ENCODE results near the gene ERN2.
"Not testable (repeated sequence)": the region's sequence is repeated elsewhere in the genome, so short reads cannot be mapped to it uniquely, and the experiment has no call there.

Gene ERN2

DNA sequence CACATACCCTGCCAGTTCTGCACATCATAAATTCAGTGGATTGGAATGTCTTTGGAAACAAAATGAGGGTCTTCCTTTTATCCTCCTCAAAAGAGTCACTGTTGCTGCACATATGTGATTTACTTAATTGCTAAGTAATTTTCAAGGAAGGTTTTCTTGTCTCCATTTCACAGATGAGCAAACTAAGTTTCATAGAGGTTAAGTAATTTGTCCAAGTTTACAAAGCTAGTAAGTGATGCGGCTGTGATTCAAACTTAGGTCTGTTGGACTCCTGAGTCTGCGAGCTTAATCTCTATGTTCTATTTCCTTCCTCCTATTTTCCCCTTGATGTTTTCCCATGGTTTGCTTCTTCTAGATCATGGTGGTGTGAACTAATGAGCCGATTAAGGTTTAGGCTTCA lies 13.7 kb upstream of the ERN2 start:
- Histone ChIP-seq H2BK5ac (ENCODE audit: low read depth, low read length, poor library complexity) (no peak overlapping the region), H3K79me2 (ENCODE audit: control insufficient read depth, insufficient read depth, low read length, poor library complexity) (no peaks in the 10 kb centered on the region), H3K4me3 (ENCODE audit: low read depth, low read length) (no peak overlapping the region), H3K14ac (ENCODE audit: low read length) (no peak overlapping the region), H3K23ac (ENCODE audit: low read length) (no peak overlapping the region), H2AFZ (ENCODE audit: insufficient read depth, low read length, poor library complexity) (no peak overlapping the region), H4K8ac (ENCODE audit: low read depth, low read length) (no peak overlapping the region), H3K36me3 (ENCODE audit: control insufficient read depth in 1 of 2, insufficient read depth in 2 of 2, low read length in 2 of 2) (no peaks in the 10 kb centered on the region), H3K18ac (ENCODE audit: low read length) (no peak overlapping the region), H3K4me1 (ENCODE audit: control insufficient read depth in 1 of 2, insufficient read depth in 2 of 2, low read length in 2 of 2) (no peaks in the 10 kb centered on the region), H3K4ac (ENCODE audit: low read depth, low read length) (no peak overlapping the region), H2BK120ac (ENCODE audit: insufficient read depth, low read length, poor library complexity) (no peak overlapping the region), H3K9me3 (ENCODE audit: insufficient read depth, low read depth, low read length) (no peaks in the 10 kb centered on the region), H3K27ac (ENCODE audit: low read depth, low read length) (no peak overlapping the region), H3K9ac (ENCODE audit: low read length) (no peak overlapping the region), H2AK5ac (ENCODE audit: low read length) (no peak overlapping the region), H4K12ac (ENCODE audit: low read depth, low read length) (no peak overlapping the region), H3K79me1 (ENCODE audit: low read length) (no peaks in the 10 kb centered on the region), H3K4me2 (ENCODE audit: low read length) (no peak overlapping the region), H2BK12ac (ENCODE audit: low read length) (no peak overlapping the region), H3K27me3 (ENCODE audit: insufficient read depth, low read length) (no peaks in the 10 kb centered on the region), H4K91ac (ENCODE audit: low read depth, low read length) (no peak overlapping the region)
- DNase-seq, result no peak
- no CpG with 5 or more reads among the region's 3 CpGs for WGBS (ENCODE audit: extremely low coverage, insufficient coverage, insufficient read length)

DNA sequence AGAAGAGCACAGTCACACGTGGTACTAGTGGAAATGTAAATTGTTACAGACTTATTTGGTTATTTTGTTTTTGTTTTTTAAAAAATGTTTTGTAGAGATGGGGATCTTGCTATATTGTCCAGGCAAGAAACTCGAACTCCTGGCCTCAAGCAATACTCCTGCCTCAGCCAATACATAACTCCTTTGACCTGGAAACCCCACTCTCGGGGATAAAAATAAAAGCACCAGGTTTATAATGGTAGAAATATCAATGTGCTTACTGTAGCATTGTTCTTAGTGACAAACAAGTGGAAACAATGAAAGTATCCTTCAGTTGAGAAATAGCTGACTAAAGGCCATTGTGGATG lies 11.7 kb upstream of the ERN2 start:
- no peak overlapping the region for H2BK5ac ChIP-seq (ENCODE audit: low read depth, low read length, poor library complexity)
- no peak overlapping the region for H2BK12ac ChIP-seq (ENCODE audit: low read length)
- no peaks in the 10 kb centered on the region for H3K36me3 ChIP-seq (ENCODE audit: control insufficient read depth in 1 of 2, insufficient read depth in 2 of 2, low read length in 2 of 2)
- no peak overlapping the region for H4K91ac ChIP-seq (ENCODE audit: low read depth, low read length)
- no peaks in the 10 kb centered on the region for H3K4me1 ChIP-seq (ENCODE audit: control insufficient read depth in 1 of 2, insufficient read depth in 2 of 2, low read length in 2 of 2)
- H2BK120ac ChIP-seq (ENCODE audit: insufficient read depth, low read length, poor library complexity), result no peak overlapping the region
- no peak overlapping the region for H3K4me2 ChIP-seq (ENCODE audit: low read length)
- WGBS (ENCODE audit: extremely low coverage, insufficient coverage, insufficient read length), result no CpG with 5 or more reads among the region's 3 CpGs
- no peak overlapping the region for H3K14ac ChIP-seq (ENCODE audit: low read length)
- no peak overlapping the region for H3K18ac ChIP-seq (ENCODE audit: low read length)
- no peak overlapping the region for H3K23ac ChIP-seq (ENCODE audit: low read length)
- no peak overlapping the region for H4K8ac ChIP-seq (ENCODE audit: low read depth, low read length)
- no peak overlapping the region for H3K27ac ChIP-seq (ENCODE audit: low read depth, low read length)
- H3K4me3 ChIP-seq (ENCODE audit: low read depth, low read length), result no peak overlapping the region
- H3K27me3 ChIP-seq (ENCODE audit: insufficient read depth, low read length), result no peaks in the 10 kb centered on the region
- no peaks in the 10 kb centered on the region for H3K79me1 ChIP-seq (ENCODE audit: low read length)
- DNase-seq, result no peak
- no peaks in the 10 kb centered on the region for H3K9me3 ChIP-seq (ENCODE audit: insufficient read depth, low read depth, low read length)
- H2AK5ac ChIP-seq (ENCODE audit: low read length), result no peak overlapping the region
- no peak overlapping the region for H4K12ac ChIP-seq (ENCODE audit: low read depth, low read length)
- H3K79me2 ChIP-seq (ENCODE audit: control insufficient read depth, insufficient read depth, low read length, poor library complexity), result no peaks in the 10 kb centered on the region
- H2AFZ ChIP-seq (ENCODE audit: insufficient read depth, low read length, poor library complexity), result no peak overlapping the region
- no peak overlapping the region for H3K9ac ChIP-seq (ENCODE audit: low read length)
- no peak overlapping the region for H3K4ac ChIP-seq (ENCODE audit: low read depth, low read length)

DNA sequence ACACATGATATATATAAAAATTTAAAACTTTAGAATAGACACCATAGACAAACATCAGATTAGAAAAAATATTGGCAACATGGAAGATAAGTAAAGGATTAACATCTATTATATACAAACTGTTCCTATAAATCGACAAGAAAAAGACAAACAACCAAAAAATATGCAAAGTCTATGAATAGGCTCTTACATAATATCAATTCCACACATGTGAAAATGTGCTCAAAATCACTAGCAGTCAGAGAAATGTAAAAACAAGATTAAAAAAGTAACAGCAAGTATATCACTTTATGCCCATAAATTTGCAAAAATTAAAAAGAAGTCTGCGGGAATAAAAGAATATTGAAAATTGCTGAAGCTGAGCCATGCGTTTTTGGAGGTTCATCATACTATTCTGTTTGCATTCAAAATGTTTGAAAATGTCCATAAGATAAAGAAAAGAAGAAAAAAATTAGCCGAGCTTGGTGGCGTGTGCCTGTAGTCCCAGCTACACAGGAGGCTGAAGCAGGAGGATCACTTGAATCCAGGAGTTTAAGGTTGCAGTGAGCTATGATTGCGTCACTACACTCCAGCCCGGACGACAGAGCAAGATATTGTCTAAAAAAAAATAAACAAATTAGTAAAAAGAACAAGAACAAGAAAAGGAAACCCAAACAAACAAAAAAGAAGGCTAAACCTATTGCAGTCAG lies 11.2 kb upstream of the ERN2 start:
- no peak overlapping the region for H3K18ac ChIP-seq (ENCODE audit: low read length)
- no peaks in the 10 kb centered on the region for H3K79me1 ChIP-seq (ENCODE audit: low read length)

DNA sequence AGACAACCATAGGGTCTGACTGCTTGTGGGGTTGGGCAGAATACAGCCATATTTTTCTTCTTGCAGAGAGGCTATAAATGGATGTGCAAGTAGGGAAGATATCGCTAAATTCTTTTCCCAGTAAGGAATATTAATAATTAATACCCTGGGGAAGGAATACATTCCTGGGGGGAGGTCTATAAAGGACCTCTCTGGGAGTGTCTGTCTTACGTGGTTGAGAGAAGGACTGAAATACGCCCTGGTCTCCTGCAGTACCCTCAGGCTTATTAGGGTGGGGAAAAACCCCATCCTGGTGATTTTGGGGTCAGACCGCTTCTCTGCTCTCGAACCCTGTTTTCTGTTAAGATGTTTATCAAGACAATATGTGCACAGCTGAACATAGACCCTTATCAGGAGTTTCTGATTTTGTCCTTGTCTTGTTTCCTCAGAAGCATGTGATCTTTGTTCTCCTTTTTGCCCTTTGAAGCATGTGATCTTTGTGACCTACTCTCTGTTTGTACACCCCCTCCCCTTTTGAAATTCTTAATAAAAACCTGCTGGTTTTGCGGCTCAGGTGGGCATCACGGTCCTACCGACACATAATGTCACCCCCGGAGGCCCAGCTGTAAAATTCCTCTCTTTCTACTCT lies 9.7 kb upstream of the ERN2 start:
- H2BK12ac ChIP-seq (ENCODE audit: low read length); H3K14ac ChIP-seq (ENCODE audit: low read length); H3K9me3 ChIP-seq (ENCODE audit: insufficient read depth, low read depth, low read length); H3K79me2 ChIP-seq (ENCODE audit: control insufficient read depth, insufficient read depth, low read length, poor library complexity); H4K12ac ChIP-seq (ENCODE audit: low read depth, low read length); H3K18ac ChIP-seq (ENCODE audit: low read length); H2AFZ ChIP-seq (ENCODE audit: insufficient read depth, low read length, poor library complexity); H3K27me3 ChIP-seq (ENCODE audit: insufficient read depth, low read length); H3K4me1 ChIP-seq (ENCODE audit: control insufficient read depth in 1 of 2, insufficient read depth in 2 of 2, low read length in 2 of 2); H3K4ac ChIP-seq (ENCODE audit: low read depth, low read length); H4K91ac ChIP-seq (ENCODE audit: low read depth, low read length); H3K23ac ChIP-seq (ENCODE audit: low read length); H3K79me1 ChIP-seq (ENCODE audit: low read length); H3K36me3 ChIP-seq (ENCODE audit: control insufficient read depth in 1 of 2, insufficient read depth in 2 of 2, low read length in 2 of 2); H2BK5ac ChIP-seq (ENCODE audit: low read depth, low read length, poor library complexity); H4K8ac ChIP-seq (ENCODE audit: low read depth, low read length); H3K27ac ChIP-seq (ENCODE audit: low read depth, low read length); H3K4me3 ChIP-seq (ENCODE audit: low read depth, low read length); H2AK5ac ChIP-seq (ENCODE audit: low read length); H2BK120ac ChIP-seq (ENCODE audit: insufficient read depth, low read length, poor library complexity); H3K4me2 ChIP-seq (ENCODE audit: low read length); DNase-seq; H3K9ac ChIP-seq (ENCODE audit: low read length): not testable (repeated sequence)
- WGBS (ENCODE audit: extremely low coverage, insufficient coverage, insufficient read length), result no CpG with 5 or more reads among the region's 9 CpGs

More for the DNA sequence above, 11.2 kb upstream of the ERN2 start:
- DNase-seq, result no peak
- Histone ChIP-seq H4K91ac (ENCODE audit: low read depth, low read length) (no peak overlapping the region), H3K4me1 (ENCODE audit: control insufficient read depth in 1 of 2, insufficient read depth in 2 of 2, low read length in 2 of 2) (no peaks in the 10 kb centered on the region), H2BK12ac (ENCODE audit: low read length) (no peak overlapping the region), H3K23ac (ENCODE audit: low read length) (no peak overlapping the region), H3K4me3 (ENCODE audit: low read depth, low read length) (no peak overlapping the region), H3K27ac (ENCODE audit: low read depth, low read length) (no peak overlapping the region), H3K27me3 (ENCODE audit: insufficient read depth, low read length) (no peaks in the 10 kb centered on the region), H3K9ac (ENCODE audit: low read length) (no peak overlapping the region), H2AK5ac (ENCODE audit: low read length) (no peak overlapping the region), H2BK120ac (ENCODE audit: insufficient read depth, low read length, poor library complexity) (no peak overlapping the region), H3K4me2 (ENCODE audit: low read length) (no peak overlapping the region), H3K9me3 (ENCODE audit: insufficient read depth, low read depth, low read length) (no peaks in the 10 kb centered on the region), H3K36me3 (ENCODE audit: control insufficient read depth in 1 of 2, insufficient read depth in 2 of 2, low read length in 2 of 2) (no peaks in the 10 kb centered on the region), H4K8ac (ENCODE audit: low read depth, low read length) (no peak overlapping the region), H2AFZ (ENCODE audit: insufficient read depth, low read length, poor library complexity) (no peak overlapping the region), H4K12ac (ENCODE audit: low read depth, low read length) (no peak overlapping the region), H3K14ac (ENCODE audit: low read length) (no peak overlapping the region), H3K4ac (ENCODE audit: low read depth, low read length) (no peak overlapping the region), H2BK5ac (ENCODE audit: low read depth, low read length, poor library complexity) (no peak overlapping the region), H3K79me2 (ENCODE audit: control insufficient read depth, insufficient read depth, low read length, poor library complexity) (no peaks in the 10 kb centered on the region)
- WGBS (ENCODE audit: extremely low coverage, insufficient coverage, insufficient read length), result no CpG with 5 or more reads among the region's 8 CpGs
